Large intestine (tissue), 3 donors: Measurements from ENCODE around the gene ETV6. TPM values are rescaled to one million over a fixed set of nuclear protein-coding genes. Genes with fewer than 3 reads are reported as not detected.

Experiments
- DNase-seq, 2 donors: peaks; one replicate each; pipeline versions ENCODE4 v3.0.0 to v3.0.0-alpha.2; 2013
- H3K27ac ChIP-seq: one replicate; pipeline ENCODE4 v1.5.1; 2013; ENCODE audit warnings: low read length
- H3K27me3 ChIP-seq: 2 replicates; pipeline ENCODE4 v1.6.1; 2013; ENCODE audit warnings: low read length; ENCODE audit not compliant: control insufficient read depth, insufficient read depth
- H3K36me3 ChIP-seq: 2 replicates; pipeline ENCODE4 v1.6.1; 2013; ENCODE audit warnings: low read length; ENCODE audit not compliant: control insufficient read depth, insufficient read depth
- H3K4me1 ChIP-seq: one replicate; pipeline ENCODE4 v1.6.1; 2013; ENCODE audit warnings: low read length; ENCODE audit not compliant: control insufficient read depth, insufficient read depth
- H3K4me3 ChIP-seq: one replicate; pipeline ENCODE4 v1.5.1; 2013; ENCODE audit warnings: low read length
- H3K9me3 ChIP-seq: one replicate; pipeline ENCODE4 v1.6.1; 2013; ENCODE audit warnings: mild to moderate bottlenecking, low read depth, low read length, moderate library complexity; ENCODE audit not compliant: control insufficient read depth
- WGBS: methylation state at CpG from one replicate; pipeline ENCODE4 v1.1.5; 2013; ENCODE audit warnings: low lambda C conversion rate; ENCODE audit not compliant: insufficient coverage; 5-methylcytosine and 5-hydroxymethylcytosine counted together
- polyA plus RNA-seq: library from polyadenylated mRNA; unstranded; fragments of 120-200 nt; gene quantifications from one replicate; pipeline ENCODE4 v1.2.1, GENCODE V29; 2013

ETV6 gene
- polyA plus RNA-seq, 1 donor = 14.9 TPM

DNA sequence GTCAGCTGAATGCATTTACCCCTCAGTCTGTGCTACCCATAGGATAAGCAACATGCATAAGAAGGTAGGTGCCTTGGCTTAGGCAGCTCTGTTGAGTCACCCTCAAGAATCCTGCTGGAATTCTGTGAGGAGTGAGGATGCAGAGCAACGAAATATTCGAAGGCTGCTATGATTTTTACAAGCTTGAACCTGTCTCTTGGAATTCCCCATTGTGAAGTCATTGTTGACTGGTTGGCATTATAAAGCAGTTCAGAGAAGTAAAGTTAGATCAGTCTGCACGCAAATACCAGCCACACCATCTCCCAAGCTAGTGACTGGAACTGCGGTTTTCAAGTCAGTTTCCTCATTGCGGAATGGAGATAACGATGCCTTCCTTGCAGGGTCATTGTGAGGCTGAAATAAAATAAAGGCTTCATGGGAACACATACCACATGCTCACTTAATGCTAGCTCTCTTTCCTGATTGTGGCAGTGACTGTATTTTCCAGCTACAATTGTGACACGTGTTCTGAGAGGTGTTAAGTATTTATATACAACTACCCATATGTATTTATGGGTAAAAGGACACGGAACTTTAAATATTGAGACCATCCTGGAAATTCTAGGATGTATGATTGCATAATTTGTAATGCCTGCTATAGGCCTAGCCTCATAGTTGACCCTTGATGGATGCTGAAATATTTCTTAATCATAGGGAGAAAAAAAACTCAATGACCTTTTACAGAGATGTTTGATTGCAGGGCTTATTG is 96.7 kb downstream of the ETV6 start:
- WGBS = no CpG with 5 or more reads among the region's 8 CpGs
- Histone ChIP-seq H3K4me1 (no peaks in the 10 kb centered on the region), H3K9me3 (no peaks in the 10 kb centered on the region), H3K36me3 (peaks cover 3% of the 10 kb centered on the region), H3K27me3 (no peaks in the 10 kb centered on the region), H3K27ac (no peak overlapping the region), H3K4me3 (no peak overlapping the region)
- DNase-seq = no peak

DNA sequence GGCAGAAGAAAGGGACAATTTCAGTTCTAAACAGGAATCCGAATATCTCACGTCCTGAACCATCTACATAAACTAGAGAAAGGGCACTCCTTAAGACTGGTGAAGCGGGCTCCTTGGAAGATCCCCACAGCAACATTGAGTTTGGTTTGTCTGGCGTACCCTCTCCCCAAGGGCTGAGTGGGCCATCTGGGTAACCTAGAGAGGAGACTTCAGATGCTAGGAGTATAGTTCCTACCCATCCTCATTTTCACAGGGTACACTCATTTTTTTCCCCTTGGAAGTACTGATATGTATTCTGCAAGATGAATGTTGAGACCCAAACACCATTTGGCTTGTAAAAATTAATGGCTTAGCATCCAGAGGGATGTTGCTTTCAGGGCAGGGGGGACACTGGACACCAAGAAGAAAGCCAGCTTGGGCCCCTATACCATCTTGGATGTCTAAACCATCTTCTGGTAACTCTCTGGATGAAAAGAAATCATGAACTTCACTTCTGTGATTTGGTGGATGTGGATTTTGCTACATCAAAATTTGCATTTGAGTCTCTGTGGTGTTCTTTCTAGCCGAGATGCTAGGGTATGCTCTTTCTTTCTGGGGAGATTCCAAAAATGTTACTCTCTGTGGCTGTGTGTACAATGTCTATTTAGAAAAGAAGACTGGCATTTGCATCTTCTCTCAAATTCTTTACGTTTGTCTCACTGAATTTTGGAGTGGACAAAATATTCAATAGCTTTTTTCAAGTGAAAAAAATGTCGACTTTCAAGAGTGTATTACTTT is 97.7 kb downstream of the ETV6 start:
- Histone ChIP-seq H3K27me3 (no peaks in the 10 kb centered on the region), H3K9me3 (no peaks in the 10 kb centered on the region), H3K4me1 (no peaks in the 10 kb centered on the region), H3K36me3 (peaks cover 3% of the 10 kb centered on the region), H3K4me3 (no peak overlapping the region), H3K27ac (no peak overlapping the region)
- 100% methylated on average over 1 of the region's 7 CpGs for WGBS
- DNase-seq = no peak

- H3K4me3 ChIP-seq = no peak overlapping the region
- DNase-seq = no peak
- H3K9me3 ChIP-seq = no peaks in the 10 kb centered on the region
- WGBS = no CpG with 5 or more reads among the region's 3 CpGs
- peaks cover 8% of the 10 kb centered on the region for H3K36me3 ChIP-seq
- H3K27me3 ChIP-seq = no peaks in the 10 kb centered on the region
- no peak overlapping the region for H3K27ac ChIP-seq
- H3K4me1 ChIP-seq = no peaks in the 10 kb centered on the region
Measured at GRCh38 chr12:11747969-11748368, 98.5 kb downstream of the ETV6 start.

DNA sequence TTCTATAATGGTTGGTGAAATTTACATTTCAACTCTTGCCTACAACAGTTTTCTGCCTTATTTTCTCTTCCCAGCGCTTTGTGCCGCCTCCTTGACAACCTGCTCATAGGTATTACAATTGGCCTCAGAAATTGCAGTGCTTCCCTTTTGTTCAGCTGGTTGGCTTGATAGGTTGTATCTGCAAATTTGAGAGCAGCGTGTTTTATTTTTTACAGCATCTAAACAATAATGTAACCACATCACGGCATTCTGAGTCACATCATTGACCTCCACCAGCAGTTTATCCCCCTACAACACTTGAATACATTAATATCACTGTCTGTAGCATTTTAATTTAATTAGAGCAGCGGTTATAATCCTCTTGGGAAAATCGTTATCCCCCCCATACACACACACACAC is 99.4 kb downstream of the ETV6 start:
- H3K27me3 ChIP-seq = no peaks in the 10 kb centered on the region
- 100% methylated on average over 1 of the region's 6 CpGs for WGBS
- DNase-seq = no peak
- H3K4me3 ChIP-seq = no peak overlapping the region
- peaks cover 14% of the 10 kb centered on the region for H3K36me3 ChIP-seq
- no peaks in the 10 kb centered on the region for H3K4me1 ChIP-seq
- H3K27ac ChIP-seq = no peak overlapping the region
- no peaks in the 10 kb centered on the region for H3K9me3 ChIP-seq

- H3K4me3 ChIP-seq = no peak overlapping the region
- H3K4me1 ChIP-seq = no peaks in the 10 kb centered on the region
- H3K36me3 ChIP-seq = peaks cover 23% of the 10 kb centered on the region
- 87% methylated on average over 4 of the region's 11 CpGs for WGBS
- H3K9me3 ChIP-seq = no peaks in the 10 kb centered on the region
- no peak for DNase-seq
- H3K27ac ChIP-seq = no peak overlapping the region
- no peaks in the 10 kb centered on the region for H3K27me3 ChIP-seq
Measured at GRCh38 chr12:11749943-11750690, 100.6 kb downstream of the ETV6 start.

- H3K27ac ChIP-seq = no peak overlapping the region
- no peak for DNase-seq
- peaks cover 29% of the 10 kb centered on the region for H3K36me3 ChIP-seq
- 100% methylated on average over 4 of the region's 21 CpGs for WGBS
- H3K4me1 ChIP-seq = peaks cover 8% of the 10 kb centered on the region
- H3K4me3 ChIP-seq = no peak overlapping the region
- H3K27me3 ChIP-seq = no peaks in the 10 kb centered on the region
- H3K9me3 ChIP-seq = no peaks in the 10 kb centered on the region
Measured at GRCh38 chr12:11752403-11753149, 103.1 kb downstream of the ETV6 start.

GRCh38 chr12:11753150-11753499 is 103.7 kb downstream of the ETV6 start:
- peaks cover 12% of the 10 kb centered on the region for H3K4me1 ChIP-seq

DNA sequence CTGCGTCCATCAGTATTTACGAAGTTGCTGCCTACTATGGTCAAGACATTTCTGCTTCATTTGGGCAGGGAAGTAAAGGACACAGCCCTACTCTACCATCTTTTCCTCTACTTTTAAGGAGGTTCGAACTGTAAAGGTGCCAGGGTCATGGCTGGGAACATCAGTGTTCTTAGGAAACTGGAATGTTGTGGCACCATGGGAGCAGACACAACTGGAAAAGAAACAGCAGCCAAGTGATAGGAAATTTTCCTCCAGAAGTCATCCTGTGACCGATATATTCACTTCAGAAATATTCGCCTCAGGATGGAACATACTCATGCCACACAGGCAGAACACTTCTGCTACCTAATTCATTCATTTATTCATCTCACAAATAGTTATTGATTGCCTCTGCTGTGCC is 104.4 kb downstream of the ETV6 start:
- Histone ChIP-seq H3K9me3 (no peaks in the 10 kb centered on the region), H3K4me1 (peaks cover 19% of the 10 kb centered on the region), H3K36me3 (peaks cover 31% of the 10 kb centered on the region), H3K27ac (no peak overlapping the region), H3K4me3 (no peak overlapping the region), H3K27me3 (no peaks in the 10 kb centered on the region)
- no peak for DNase-seq
- WGBS = no CpG with 5 or more reads among the region's 5 CpGs

More at GRCh38 chr12:11753150-11753499, 103.7 kb downstream of the ETV6 start:
- Histone ChIP-seq H3K9me3 (no peaks in the 10 kb centered on the region), H3K36me3 (peaks cover 31% of the 10 kb centered on the region), H3K27me3 (no peaks in the 10 kb centered on the region), H3K27ac (peak overlapping the region; percentile 28), H3K4me3 (no peak overlapping the region)
- DNase-seq = no peak
- WGBS = no CpG with 5 or more reads among the region's 2 CpGs

GRCh38 chr12:11754256-11754655 is 104.8 kb downstream of the ETV6 start:
- no peak overlapping the region for H3K27ac ChIP-seq
- H3K4me1 ChIP-seq = peaks cover 23% of the 10 kb centered on the region
- no peaks in the 10 kb centered on the region for H3K27me3 ChIP-seq
- no peaks in the 10 kb centered on the region for H3K9me3 ChIP-seq
- H3K36me3 ChIP-seq = peaks cover 31% of the 10 kb centered on the region
- no CpG with 5 or more reads among the region's 4 CpGs for WGBS
- no peak overlapping the region for H3K4me3 ChIP-seq
- no peak for DNase-seq
